Transverse colon (tissue), 3 donors: ENCODE data around the gene BCL6.

ENCODE experiments used
- CTCF ChIP-seq, 5 experiments: fragments of 200-600 bp in 3 of 5; fragments of 450-650 bp in 2 of 5; sonication (generic) in 3 of 5; IDR thresholded peaks; 1 replicate in 2 of 5; 2 replicates in 3 of 5; pipeline ENCODE4 v1.5.1; 2016 to 2017; ENCODE audit warnings: antibody characterized with exemption in 5 of 5, inconsistent platforms in 3 of 5, mild to moderate bottlenecking in 2 of 5, moderate library complexity in 1 of 5
- POLR2A ChIP-seq: fragments of 450-650 bp; IDR thresholded peaks from one replicate; pipeline ENCODE4 v1.6.1; 2016; ENCODE audit warnings: antibody characterized with exemption, mild to moderate bottlenecking, moderate library complexity

- no peak for TF ChIP-seq CTCF (IDR thresholded peaks at IDR 0.05)
- no peak for TF ChIP-seq POLR2A
Measured at GRCh38 chr3:187765342-187765741, 20.1 kb upstream of the BCL6 start.
